Islet of Langerhans (tissue), 1 donor: Measurements from ENCODE around the gene NPHP4.

Source experiments
- FAIRE-seq: peaks from one replicate; lab custom pipeline; 2011; peaks lifted over from hg19 to GRCh38; lab: Jason Lieb, UNC

The NPHP4 gene

DNA sequence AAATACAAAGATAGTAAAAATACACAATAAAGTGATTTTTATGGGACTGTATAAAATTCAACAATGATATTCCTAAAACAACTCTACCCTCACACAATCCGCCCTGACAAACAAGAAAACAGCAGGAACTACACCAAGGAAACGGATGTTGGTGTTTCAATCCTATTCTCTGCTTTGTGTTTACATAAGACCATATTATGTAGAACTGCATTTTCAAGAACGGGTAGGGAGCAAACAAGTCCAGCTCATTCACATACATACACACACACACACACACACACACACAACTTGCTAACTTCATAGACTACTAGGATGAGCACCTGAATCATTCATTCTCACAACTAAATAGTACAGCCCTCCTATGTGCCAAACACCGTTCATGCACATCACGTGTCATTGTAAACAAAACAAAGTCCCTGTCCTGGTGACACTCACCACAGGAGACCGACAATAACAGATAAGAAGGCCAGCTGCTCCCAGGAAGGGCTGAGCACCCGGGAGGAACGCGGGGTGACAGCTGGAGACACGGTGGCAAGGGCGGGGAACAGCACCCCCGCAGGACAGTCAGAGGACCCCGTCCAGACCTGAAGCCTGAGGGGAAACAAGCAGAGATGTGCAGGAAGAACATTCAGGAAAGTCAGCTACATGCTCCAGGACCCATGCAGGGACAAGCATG lies 43.0 kb downstream of the NPHP4 start:
- FAIRE-seq = no peak

GRCh38 chr1:5948681-5949005 lies 43.6 kb downstream of the NPHP4 start:
- FAIRE-seq = no peak

GRCh38 chr1:5947978-5948680 lies 44.1 kb downstream of the NPHP4 start:
- FAIRE-seq = no peak

GRCh38 chr1:5947071-5947821 lies 45.0 kb downstream of the NPHP4 start:
- FAIRE-seq = no peak

DNA sequence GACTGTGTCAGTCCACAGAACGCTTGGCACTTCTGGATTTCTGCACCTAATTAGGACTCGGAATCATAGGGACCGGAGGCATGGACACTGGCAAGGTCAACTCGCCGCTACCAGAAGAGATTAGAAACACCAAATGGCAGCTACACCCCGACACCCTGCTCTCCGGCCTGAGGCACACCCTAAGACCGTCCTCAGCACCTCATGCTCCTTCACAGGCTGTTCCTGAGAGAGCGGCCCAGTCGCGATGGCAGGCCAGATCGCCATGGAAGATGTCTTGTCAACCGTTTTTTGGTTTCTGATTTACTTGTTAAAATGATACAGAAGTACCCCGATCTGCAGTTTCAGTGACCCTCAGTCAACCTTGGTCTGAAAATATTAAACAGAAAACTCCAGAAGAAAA lies 46.8 kb downstream of the NPHP4 start:
- no peak for FAIRE-seq

DNA sequence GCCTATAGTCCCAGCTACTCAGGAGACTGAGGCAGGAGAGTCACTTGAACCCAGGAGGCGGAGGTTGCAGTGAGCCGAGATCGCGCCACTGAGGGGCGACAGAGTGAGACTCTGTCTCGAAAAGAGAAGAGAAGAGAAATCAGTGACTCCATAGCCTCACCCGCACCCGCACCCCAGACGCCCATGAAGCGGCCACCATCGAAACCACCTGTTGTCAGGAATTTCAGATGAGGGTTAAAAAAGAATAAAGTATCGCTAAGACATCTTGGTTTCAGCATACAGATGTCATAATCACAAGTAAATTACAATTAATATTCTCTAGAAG lies 47.4 kb downstream of the NPHP4 start:
- no peak for FAIRE-seq

- no peak for FAIRE-seq
These were observed 47.9 kb downstream of the NPHP4 start for GRCh38 chr1:5944154-5944842.

GRCh38 chr1:5943343-5944124 lies 48.7 kb downstream of the NPHP4 start:
- FAIRE-seq = no peak

- FAIRE-seq = no peak
These were observed 50.6 kb downstream of the NPHP4 start for GRCh38 chr1:5941671-5942070.

DNA sequence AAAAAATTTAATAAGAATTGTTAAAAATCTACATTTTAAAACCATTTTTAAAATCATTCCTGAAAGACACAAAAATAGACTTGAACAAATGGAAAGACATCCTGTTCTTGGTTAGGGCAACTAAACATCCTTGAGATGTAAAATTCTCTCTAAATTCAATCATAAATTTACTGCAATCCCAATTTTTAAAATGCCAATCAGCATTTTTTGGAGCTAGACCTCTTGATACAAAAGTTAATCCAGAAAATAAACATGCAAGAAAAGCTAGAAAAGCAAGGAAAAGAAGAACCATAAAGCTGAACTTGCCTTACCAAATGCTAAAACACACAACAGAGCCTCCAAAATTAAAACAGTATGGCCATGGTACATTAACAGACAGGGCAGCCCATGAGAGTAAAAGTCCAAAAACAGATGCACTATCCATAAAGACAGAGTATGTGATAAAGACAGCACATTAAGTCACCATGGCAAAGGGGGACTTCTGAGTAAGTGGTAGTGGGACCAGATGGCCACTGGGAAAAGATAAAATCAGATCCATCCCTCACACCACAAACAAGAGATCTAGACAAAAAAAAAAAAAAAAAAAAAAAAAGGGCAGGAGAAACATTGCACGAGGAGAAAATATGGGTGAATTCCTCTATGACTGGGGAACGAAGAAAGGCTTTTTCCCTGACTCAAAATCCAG lies 51.4 kb downstream of the NPHP4 start:
- no peak for FAIRE-seq

DNA sequence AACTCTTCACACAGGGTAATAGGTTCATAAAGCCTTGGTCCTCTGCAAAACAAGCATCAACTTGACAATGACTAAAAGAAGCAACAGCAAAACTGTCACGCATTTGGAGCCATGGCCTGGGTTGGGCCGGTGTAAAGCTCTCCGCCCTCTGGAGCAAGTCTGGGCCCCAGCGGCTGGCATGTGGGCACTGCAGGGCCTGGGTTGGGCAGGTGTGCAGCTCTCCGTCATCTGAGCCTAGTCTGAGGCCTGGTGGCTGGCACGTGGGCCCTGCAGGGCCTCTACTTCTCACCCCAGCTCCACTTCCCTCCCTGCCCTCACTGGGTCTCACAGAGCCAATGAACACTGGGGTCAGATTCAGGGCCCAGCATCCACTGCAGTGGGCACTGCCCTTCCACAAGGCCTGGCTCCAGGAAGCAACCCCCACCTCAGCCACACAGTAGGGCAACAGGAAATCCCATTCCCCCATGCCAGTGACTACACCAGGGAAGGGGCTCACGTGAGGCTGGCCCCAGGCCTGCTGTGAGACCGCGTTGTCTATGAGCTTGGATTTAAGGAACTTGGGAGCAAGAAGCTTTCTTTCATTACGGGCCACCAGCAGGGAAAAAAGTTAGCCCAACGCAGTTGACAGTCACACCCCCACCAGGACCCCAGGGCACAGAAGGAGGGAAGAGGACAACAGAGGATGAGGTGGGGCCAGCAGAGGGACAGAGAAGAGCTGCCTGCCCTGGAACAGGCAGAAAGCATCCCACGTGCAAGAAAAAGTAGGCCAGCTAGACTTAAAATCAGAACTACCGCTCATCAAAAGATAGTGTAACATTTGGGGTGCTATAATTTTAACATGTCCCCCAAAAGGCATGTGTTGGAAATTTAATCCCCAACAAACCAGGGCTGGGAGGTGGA lies 52.7 kb downstream of the NPHP4 start:
- no peak for FAIRE-seq

GRCh38 chr1:5938101-5938646 lies 54.1 kb downstream of the NPHP4 start:
- FAIRE-seq = no peak

- FAIRE-seq = no peak
These were observed 54.8 kb downstream of the NPHP4 start for GRCh38 chr1:5937373-5937857.

- no peak for FAIRE-seq
These were observed 55.4 kb downstream of the NPHP4 start for GRCh38 chr1:5936621-5937372.

DNA sequence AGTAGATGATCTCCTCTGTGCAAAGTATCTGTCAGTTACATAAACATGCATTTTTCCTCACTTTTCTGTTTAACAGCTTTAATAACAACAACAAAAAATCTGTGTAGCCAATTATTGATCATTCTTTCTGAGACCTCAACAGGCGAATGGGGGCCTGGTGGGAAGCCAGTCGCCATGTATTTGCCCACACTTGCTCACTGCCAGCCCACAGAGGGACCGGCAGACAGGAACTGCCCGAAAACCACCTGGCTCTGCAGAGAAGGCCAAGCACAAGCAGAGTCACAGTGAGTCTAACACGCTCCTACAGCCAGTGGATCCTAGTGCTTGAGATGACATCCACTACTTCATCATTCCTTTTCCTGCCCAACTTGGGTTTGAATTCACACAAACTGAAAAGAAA lies 56.1 kb downstream of the NPHP4 start:
- no peak for FAIRE-seq

- no peak for FAIRE-seq
These were observed 57.2 kb downstream of the NPHP4 start for GRCh38 chr1:5935026-5935425.

DNA sequence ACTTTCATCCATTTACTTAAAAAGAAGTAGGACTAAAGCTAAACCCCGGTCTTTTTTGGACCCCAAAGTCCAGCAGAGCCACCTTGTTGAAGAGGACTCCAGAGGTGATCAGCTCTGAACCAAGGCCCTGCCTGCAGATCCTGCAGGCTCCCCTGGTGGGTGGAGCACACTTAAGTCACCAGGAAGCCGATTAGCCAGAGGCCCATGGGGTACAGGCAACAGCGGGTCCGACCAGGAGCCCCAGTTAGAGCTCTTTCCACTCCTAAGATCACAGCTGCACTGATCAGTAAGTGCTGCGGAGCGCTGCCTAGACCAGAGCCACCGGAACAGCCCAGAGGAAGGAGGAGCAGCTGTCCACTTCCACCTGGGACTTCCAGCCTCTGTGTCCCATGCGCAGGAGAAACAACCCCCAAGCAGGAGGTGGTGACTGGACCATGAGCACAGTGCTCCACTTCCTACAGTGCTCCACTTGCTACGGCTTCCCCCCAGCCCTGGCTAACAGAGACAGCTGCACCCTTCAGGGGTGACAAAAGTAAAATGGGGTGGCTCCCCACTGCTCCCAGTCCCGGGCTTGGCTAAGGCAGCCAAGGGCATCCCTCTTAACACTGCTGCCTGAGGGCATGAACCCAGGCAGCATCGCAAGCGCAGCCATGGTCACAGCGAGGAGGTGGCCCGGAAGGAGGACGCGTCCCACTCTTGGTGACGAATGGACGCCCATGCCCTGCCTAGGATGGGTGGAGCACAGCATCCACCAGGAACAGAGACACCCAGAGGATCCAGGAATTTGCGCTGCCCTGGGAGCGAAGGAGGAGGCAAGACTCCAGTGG lies 58.0 kb downstream of the NPHP4 start:
- no peak for FAIRE-seq

DNA sequence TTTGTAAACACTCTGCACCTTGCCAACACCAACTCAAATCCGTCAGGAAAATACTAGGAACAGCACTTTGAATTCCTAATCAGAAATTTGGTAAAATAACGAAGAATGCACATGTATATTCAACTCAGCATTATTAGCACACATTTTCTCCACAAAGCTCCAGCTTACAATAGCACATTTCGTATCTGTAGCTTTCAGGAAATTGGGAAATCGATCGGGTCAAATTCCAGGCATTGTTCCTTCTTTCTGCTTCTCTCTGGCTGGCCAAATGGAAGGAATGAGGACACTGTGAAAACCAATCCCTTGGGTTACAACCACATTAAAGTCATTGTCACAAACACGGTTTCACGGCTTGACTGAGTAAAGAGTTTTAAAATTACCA lies 58.6 kb downstream of the NPHP4 start:
- FAIRE-seq = no peak

GRCh38 chr1:5933050-5933449 lies 59.2 kb downstream of the NPHP4 start:
- FAIRE-seq = no peak
